H9 (cell line): ENCODE data around the gene KRT84. TPM values are rescaled to one million over a fixed set of nuclear protein-coding genes. Genes with fewer than 3 reads are reported as not detected.

Source experiments
- DNase-seq: peaks from one replicate; pipeline ENCODE4 v3.0.0-alpha.2; 2017
- H2AFZ ChIP-seq: one replicate; pipeline ENCODE4 v1.6.1; 2013; ENCODE audit warnings: mild to moderate bottlenecking, low read length, control low read depth, moderate library complexity
- H2AK5ac ChIP-seq: 2 replicates; pipeline ENCODE4 v1.6.1; 2013; ENCODE audit warnings: low read length, control low read depth, mixed read lengths; ENCODE audit not compliant: insufficient read length
- H2BK120ac ChIP-seq: one replicate; pipeline ENCODE4 v1.6.1; 2013; ENCODE audit warnings: low read depth, mild to moderate bottlenecking, low read length, control low read depth, inconsistent platforms; ENCODE audit not compliant: poor library complexity, severe bottlenecking
- H2BK12ac ChIP-seq: 2 replicates; pipeline ENCODE4 v1.6.1; 2013; ENCODE audit warnings: low read length, control low read depth, mixed read lengths, low read depth; ENCODE audit not compliant: insufficient read length
- H2BK15ac ChIP-seq: 2 replicates; pipeline ENCODE4 v1.6.1; 2013; ENCODE audit warnings: low read depth, low read length, control low read depth
- H2BK20ac ChIP-seq: one replicate; pipeline ENCODE4 v1.6.1; 2013; ENCODE audit warnings: low read depth, mild to moderate bottlenecking, low read length, control low read depth, inconsistent platforms; ENCODE audit not compliant: poor library complexity, severe bottlenecking
- H2BK5ac ChIP-seq: 2 replicates; pipeline ENCODE4 v1.6.1; 2013; ENCODE audit warnings: low read length, control low read depth, mixed read lengths; ENCODE audit not compliant: insufficient read length
- H3K14ac ChIP-seq: 2 replicates; pipeline ENCODE4 v1.6.1; 2013; ENCODE audit warnings: low read length, control low read depth; ENCODE audit not compliant: insufficient read depth
- H3K18ac ChIP-seq: 2 replicates; pipeline ENCODE4 v1.6.1; 2013; ENCODE audit warnings: low read depth, mild to moderate bottlenecking, mixed read lengths, low read length, control low read depth; ENCODE audit not compliant: insufficient read length
- H3K23ac ChIP-seq: 2 replicates; pipeline ENCODE4 v1.6.1; 2013; ENCODE audit warnings: low read length, control low read depth, mixed read lengths, low read depth; ENCODE audit not compliant: insufficient read length
- H3K23me2 ChIP-seq: 2 replicates; pipeline ENCODE4 v1.6.1; 2013; ENCODE audit warnings: low read depth, mild to moderate bottlenecking, mixed read lengths, low read length, control low read depth; ENCODE audit not compliant: insufficient read length, poor library complexity, severe bottlenecking
- H3K27ac ChIP-seq: 2 replicates; pipeline ENCODE4 v1.5.1; 2013; ENCODE audit warnings: low read length, control low read depth, mixed read lengths, low read depth; ENCODE audit not compliant: insufficient read length
- H3K27me3 ChIP-seq: 2 replicates; pipeline ENCODE4 v1.6.1; 2013; ENCODE audit warnings: low read length, control low read depth, inconsistent platforms; ENCODE audit not compliant: insufficient read depth
- H3K4ac ChIP-seq: 2 replicates; pipeline ENCODE4 v1.6.1; 2013; ENCODE audit warnings: low read depth, mild to moderate bottlenecking, control low read depth, inconsistent platforms, low read length, moderate library complexity
- H3K4me1 ChIP-seq: 2 replicates; pipeline ENCODE4 v1.6.1; 2013; ENCODE audit warnings: low read length, control low read depth, inconsistent platforms; ENCODE audit not compliant: insufficient read depth
- H3K4me2 ChIP-seq: 2 replicates; pipeline ENCODE4 v1.6.1; 2013; ENCODE audit warnings: low read length, control low read depth, mixed read lengths; ENCODE audit not compliant: insufficient read length, insufficient read depth
- H3K56ac ChIP-seq: 2 replicates; pipeline ENCODE4 v1.6.1; 2013; ENCODE audit warnings: low read depth, mild to moderate bottlenecking, mixed read lengths, low read length, control low read depth; ENCODE audit not compliant: insufficient read length
- H3K79me1 ChIP-seq: 2 replicates; pipeline ENCODE4 v1.6.1; 2013; ENCODE audit warnings: low read depth, mild to moderate bottlenecking, moderate library complexity, low read length, control low read depth, inconsistent platforms; ENCODE audit not compliant: insufficient read depth, poor library complexity, severe bottlenecking
- H3K79me2 ChIP-seq: 2 replicates; pipeline ENCODE4 v1.6.1; 2013; ENCODE audit warnings: low read length, control low read depth, inconsistent platforms; ENCODE audit not compliant: insufficient read depth
- H3K9ac ChIP-seq: 2 replicates; pipeline ENCODE4 v1.6.1; 2013; ENCODE audit warnings: low read length, control low read depth, mixed read lengths; ENCODE audit not compliant: insufficient read length; ENCODE audit errors: extremely low read depth
- H3K9me3 ChIP-seq: one replicate; pipeline ENCODE4 v1.6.1; 2013; ENCODE audit warnings: low read depth, low read length, inconsistent platforms; ENCODE audit not compliant: control insufficient read depth
- H3T11ph ChIP-seq: one replicate; pipeline ENCODE4 v1.6.1; 2013; ENCODE audit warnings: mild to moderate bottlenecking, low read length, control low read depth, inconsistent platforms
- H4K20me1 ChIP-seq: one replicate; pipeline ENCODE4 v1.6.1; 2013; ENCODE audit not compliant: control insufficient read depth, insufficient read length, insufficient read depth
- H4K5ac ChIP-seq: 2 replicates; pipeline ENCODE4 v1.6.1; 2013; ENCODE audit warnings: low read depth, mild to moderate bottlenecking, mixed read lengths, low read length, control low read depth; ENCODE audit not compliant: insufficient read length
- H4K8ac ChIP-seq: replicated peaks from 2 replicates; pipeline ENCODE4 v1.6.1; 2013; ENCODE audit warnings: low read length, control low read depth, mixed read lengths, low read depth; ENCODE audit not compliant: insufficient read length
- H4K91ac ChIP-seq: 2 replicates; pipeline ENCODE4 v1.6.1; 2013; ENCODE audit warnings: low read depth, mild to moderate bottlenecking, moderate library complexity, mixed read lengths, low read length, control low read depth; ENCODE audit not compliant: insufficient read length
- H3K27ac Mint-ChIP-seq, 3 experiments: 2 replicates in 2 of 3; 3 replicates in 1 of 3; pipeline ENCODE4 v1.8.0; 2020 to 2021; ENCODE audit warnings: mixed read lengths in 3 of 3, mild to moderate bottlenecking in 1 of 3, moderate library complexity in 1 of 3
- H3K27me3 Mint-ChIP-seq: 2 replicates; pipeline ENCODE4 v1.8.0; 2021; ENCODE audit warnings: low read depth, mild to moderate bottlenecking, moderate library complexity, mixed read lengths
- H3K36me3 Mint-ChIP-seq, 3 experiments: 2 replicates in 2 of 3; 3 replicates in 1 of 3; pipeline ENCODE4 v1.8.0; 2020 to 2021; ENCODE audit warnings: low read depth in 3 of 3, mixed read lengths in 3 of 3; ENCODE audit not compliant: insufficient read depth in 1 of 3
- H3K4me1 Mint-ChIP-seq, 2 experiments: 2 replicates each; pipeline ENCODE4 v1.8.0; 2020; ENCODE audit warnings: mixed read lengths in 2 of 2
- H3K4me3 Mint-ChIP-seq, 2 experiments: 2 replicates in 1 of 2; 3 replicates in 1 of 2; pipeline ENCODE4 v1.8.0; 2020 to 2021; ENCODE audit warnings: mild to moderate bottlenecking in 2 of 2, mixed read lengths in 2 of 2, moderate library complexity in 1 of 2
- H3K9me3 Mint-ChIP-seq, 2 experiments: 2 replicates in 1 of 2; 3 replicates in 1 of 2; pipeline ENCODE4 v1.8.0; 2020; ENCODE audit warnings: mild to moderate bottlenecking in 2 of 2, mixed read lengths in 2 of 2, moderate library complexity in 1 of 2
- CTCF ChIP-seq: fragments of 200-600 bp; sonication (generic); conservative IDR thresholded peaks from 3 replicates; pipeline ENCODE4 v1.8.0; 2021; ENCODE audit warnings: antibody characterized with exemption, mild to moderate bottlenecking
- WGBS: extraction: QIAGEN DNeasy Blood & Tissue Kit; methylation state at CpG from one replicate; pipeline ENCODE4 v1.1.7; 2013; ENCODE audit warnings: missing lambda C conversion rate, low lambda C conversion rate, mixed read lengths; ENCODE audit not compliant: insufficient read length; ENCODE audit errors: extremely low coverage; 5-methylcytosine and 5-hydroxymethylcytosine counted together
- total RNA-seq: library from RNA; stranded (reverse); gene quantifications from 2 replicates; pipeline ENCODE4 v1.2.1, GENCODE V29; 2021

The KRT84 gene
- total RNA-seq, 1 experiment from 2014 or later, result not detected

DNA sequence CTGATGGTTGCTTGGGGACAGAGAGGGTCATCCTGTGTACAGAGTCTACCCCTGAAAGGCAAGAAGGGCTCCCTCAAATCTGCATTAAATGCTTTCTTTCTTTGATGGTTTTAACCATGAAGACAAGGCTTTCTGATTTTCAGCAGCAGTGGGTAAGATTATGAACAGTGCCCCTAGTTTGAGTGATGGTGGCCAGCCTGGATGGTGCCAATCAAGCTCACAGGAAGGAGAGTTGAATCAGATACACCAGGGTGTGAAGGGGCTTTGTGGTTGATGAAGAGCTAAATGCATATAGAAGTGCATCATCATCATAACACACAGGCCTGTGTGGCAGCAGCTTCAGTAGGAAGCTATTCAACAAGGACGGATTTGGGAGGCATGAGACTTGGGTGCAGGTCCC, 23.9 kb downstream of the KRT84 start:
- no peak overlapping the region for H3K9ac ChIP-seq
- TF ChIP-seq CTCF, result no peak
- H4K91ac ChIP-seq, result no peak overlapping the region
- H2BK120ac ChIP-seq, result no peak overlapping the region
- no peak overlapping the region for H2AK5ac ChIP-seq
- H4K8ac ChIP-seq, result no peak overlapping the region
- peak overlapping the region in 1 of 3 experiments; percentile 38; a peak in 1 of 7 replicates for H3K27ac Mint-ChIP-seq
- H3K4me3 Mint-ChIP-seq, result no peak overlapping the region
- H3K4ac ChIP-seq, result no peak overlapping the region
- no peaks in the 10 kb centered on the region for H3K9me3 ChIP-seq
- H4K5ac ChIP-seq, result no peak overlapping the region
- no peaks in the 10 kb centered on the region for H3K36me3 Mint-ChIP-seq
- H3K23me2 ChIP-seq, result no peaks in the 10 kb centered on the region
- H2BK15ac ChIP-seq, result no peak overlapping the region
- peaks cover 3 to 9% of the 10 kb centered on the region in 2 experiments; a peak in 3 of 4 replicates for H3K4me1 Mint-ChIP-seq
- H3K14ac ChIP-seq, result no peak overlapping the region
- no peak overlapping the region for H3K27ac ChIP-seq
- no peak overlapping the region for H2BK12ac ChIP-seq
- H2BK20ac ChIP-seq, result no peak overlapping the region
- peaks cover 7% of the 10 kb centered on the region for H3K27me3 Mint-ChIP-seq
- H3K9me3 Mint-ChIP-seq, result no peaks in the 10 kb centered on the region; a peak in 1 of 5 replicates
- no peaks in the 10 kb centered on the region for H3K79me2 ChIP-seq
- no peaks in the 10 kb centered on the region for H3K27me3 ChIP-seq
- no peak overlapping the region for H2AFZ ChIP-seq
- no peaks in the 10 kb centered on the region for H3K79me1 ChIP-seq
- H3T11ph ChIP-seq, result no peak overlapping the region
- no peak overlapping the region for H3K56ac ChIP-seq
- no CpG with 5 or more reads among the region's 1 CpG for WGBS
- DNase-seq, result no peak
- H3K4me2 ChIP-seq, result no peak overlapping the region
- H2BK5ac ChIP-seq, result no peak overlapping the region
- no peaks in the 10 kb centered on the region for H4K20me1 ChIP-seq
- no peak overlapping the region for H3K18ac ChIP-seq
- H3K23ac ChIP-seq, result no peak overlapping the region
- H3K4me1 ChIP-seq, result no peaks in the 10 kb centered on the region
